ENCODE results near the gene ATP8B1.
"Not testable (repeated sequence)": the region's sequence is repeated elsewhere in the genome, so short reads cannot be mapped to it uniquely, and the experiment has no call there.

ATP8B1 gene

DNA sequence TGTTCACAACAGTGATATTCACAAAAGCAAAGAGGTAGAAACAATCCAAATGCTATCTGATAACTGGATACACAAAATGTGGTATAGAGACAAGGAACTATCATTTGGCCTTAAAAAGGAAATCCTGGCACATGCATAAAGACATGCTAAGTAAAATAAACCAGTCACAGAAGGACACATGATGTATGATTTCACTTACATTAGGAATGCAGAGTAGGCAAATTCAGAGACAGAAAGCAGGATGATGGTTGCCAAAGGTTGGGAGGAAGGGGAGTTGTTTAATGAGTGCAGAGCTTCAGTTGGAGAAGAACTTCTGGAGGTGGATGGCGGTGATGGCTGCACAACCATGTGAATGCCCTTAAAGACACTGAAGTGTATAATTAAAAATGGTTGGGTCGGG is 38.1 kb downstream of the ATP8B1 start:
- no peak for DNase-seq (ENCODE audit: low read depth)

DNA sequence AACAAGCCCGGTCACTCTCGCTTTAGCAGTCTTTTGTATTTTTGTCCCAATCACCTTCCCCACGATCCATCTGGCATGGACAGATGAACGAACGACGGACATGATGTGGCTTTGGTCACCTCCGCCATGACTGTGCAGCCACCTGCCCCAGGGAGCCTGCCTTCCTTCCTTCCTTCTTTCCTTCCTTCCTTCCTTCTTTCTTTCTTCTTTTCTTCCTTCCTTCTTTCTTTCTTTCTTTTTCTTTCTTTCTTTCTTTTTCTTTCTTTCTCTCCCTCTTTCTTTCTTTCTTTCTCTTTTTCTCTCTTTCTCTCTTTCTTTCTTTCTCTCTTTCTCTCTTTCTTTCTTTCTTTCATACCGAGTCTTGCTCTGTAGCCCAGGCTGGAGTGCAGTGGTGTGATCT is 39.0 kb downstream of the ATP8B1 start:
- no peak for DNase-seq (ENCODE audit: low read depth)

DNA sequence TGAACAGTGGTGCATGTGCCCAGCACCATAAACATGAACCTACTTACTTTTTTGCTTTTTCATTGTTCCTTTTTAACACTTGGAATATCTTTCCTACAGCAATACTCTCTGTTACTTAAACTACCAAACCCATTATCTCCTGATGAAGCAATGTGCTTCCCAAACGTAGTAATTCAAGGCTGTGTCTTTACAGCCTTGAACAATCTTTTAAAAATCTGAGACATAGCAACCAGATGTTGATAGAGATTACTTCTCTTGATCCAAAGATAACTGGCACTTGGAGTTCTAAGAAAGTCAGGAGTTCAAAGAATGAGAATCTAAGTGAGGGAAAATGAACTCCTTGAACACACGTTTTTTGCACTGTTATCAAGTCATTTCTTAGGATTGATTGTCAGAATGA is 40.4 kb downstream of the ATP8B1 start:
- peak; percentile 55 for DNase-seq (ENCODE audit: low read depth)

DNA sequence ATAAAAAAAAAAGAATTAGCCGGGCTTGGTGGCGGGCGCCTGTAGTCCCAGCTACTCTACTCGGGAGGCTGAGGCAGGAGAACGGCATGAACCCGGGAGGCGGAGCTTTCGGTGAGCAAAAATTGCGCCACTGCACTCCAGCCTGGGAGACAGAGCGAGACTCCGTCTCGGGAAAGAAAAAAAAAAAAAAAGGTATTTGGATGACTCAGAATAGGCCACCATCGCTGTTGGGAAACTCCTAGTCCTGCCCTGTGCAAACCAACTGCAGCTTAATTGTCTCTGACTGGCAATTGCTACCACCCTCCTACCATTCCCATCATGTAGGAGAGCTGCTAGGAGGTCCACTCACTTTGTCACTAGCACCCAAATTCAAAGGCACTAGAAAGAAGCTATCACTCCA is 43.5 kb downstream of the ATP8B1 start:
- DNase-seq (ENCODE audit: low read depth) = peak; percentile 77

DNA sequence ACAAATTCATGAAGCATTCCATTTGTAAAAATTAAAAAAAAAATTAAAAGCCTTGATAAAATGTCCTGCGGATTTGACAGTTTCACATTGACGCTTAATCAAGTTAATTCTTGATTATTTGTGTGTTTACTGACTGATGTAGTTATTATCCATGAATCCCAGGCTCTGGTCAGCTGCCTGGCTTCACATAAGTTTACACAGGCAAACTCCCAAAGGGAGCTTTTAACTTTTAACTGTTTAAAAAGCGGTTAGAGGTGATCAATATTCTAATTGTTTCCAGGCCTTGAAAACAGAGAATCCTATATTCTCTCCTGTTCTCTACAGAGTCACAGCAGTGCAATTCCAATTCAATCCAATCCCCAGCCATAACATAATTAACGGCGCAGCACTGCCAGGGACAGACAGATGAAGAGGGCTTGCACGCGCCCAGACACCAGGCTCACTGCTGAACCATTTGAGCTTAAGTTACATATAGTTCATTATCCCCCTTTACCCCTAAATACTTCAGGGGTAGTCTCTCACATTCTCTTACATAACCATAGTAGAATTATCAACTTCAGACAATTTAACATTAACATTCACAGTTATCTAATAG is 47.5 kb downstream of the ATP8B1 start:
- DNase-seq (ENCODE audit: low read depth) = no peak

DNA sequence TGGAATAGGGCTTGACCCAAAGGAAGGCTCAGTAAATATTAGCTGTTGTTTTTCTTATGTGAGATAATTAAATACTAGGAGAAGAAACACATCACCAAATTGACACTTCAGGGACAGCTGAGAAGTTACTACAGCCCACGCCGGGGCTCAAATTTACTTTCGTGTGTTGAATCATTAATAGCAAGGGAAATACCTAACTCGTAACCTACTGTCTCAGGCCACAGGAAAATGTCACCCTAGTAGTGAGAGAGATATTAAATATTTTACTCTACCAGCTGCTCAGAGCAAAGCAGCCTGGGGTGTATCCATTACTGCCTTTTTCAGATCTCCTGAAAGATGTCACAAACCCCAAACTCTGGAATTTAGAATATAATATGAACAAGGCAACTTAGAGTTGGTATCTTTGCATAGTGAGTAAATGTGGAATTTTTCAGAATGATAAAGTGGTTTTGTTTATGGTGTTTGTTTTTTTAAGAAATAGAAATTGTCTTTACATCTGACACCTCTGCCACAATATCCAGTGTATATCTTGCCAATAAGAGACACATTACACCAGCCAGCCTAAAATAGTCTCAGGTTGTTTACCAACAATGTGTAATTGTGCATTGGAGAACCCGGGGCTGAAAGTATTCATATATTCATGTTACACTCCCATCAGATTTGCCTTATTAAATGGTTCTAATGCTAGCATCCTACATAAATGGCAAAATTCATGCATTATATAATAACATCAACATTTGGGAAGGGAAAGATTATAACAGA is 48.4 kb downstream of the ATP8B1 start:
- DNase-seq (ENCODE audit: low read depth) = no peak

DNA sequence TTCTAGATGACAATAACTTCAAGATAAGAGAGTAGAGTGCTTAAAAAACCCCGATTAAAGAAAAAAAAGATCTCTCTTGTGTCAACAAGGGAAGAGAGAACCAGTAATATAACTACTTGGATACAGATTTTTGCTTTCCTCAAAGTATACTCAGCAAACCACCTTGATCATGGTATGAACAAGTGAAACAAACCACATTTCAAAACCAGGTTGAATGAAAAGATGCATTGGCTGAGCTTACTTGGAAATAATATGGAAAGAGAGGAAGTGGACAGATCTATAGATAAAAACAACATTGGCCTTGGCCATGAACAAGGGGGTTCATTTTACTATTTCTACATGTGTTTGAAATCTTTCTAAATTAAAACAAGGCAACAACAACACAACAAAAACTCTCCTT is 50.1 kb downstream of the ATP8B1 start:
- DNase-seq (ENCODE audit: low read depth) = no peak

DNA sequence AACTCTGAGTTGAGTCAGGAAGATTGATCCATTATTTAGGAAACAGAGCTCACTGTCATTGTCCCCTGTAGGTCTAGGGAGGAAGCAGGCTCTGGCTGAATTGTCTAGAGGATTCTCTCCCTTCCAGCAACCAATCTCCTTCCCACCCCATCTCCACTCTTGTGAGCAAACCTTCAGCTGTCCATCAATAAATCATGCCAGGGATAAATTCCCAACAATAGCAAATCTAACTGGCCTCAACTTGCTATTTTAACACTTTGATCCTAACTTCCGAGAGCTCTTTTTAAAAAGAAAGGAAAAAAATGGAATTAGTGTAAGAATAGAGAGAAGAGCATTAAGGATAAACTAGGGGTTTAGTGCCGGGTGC is 53.5 kb downstream of the ATP8B1 start:
- no peak for DNase-seq (ENCODE audit: low read depth)

DNA sequence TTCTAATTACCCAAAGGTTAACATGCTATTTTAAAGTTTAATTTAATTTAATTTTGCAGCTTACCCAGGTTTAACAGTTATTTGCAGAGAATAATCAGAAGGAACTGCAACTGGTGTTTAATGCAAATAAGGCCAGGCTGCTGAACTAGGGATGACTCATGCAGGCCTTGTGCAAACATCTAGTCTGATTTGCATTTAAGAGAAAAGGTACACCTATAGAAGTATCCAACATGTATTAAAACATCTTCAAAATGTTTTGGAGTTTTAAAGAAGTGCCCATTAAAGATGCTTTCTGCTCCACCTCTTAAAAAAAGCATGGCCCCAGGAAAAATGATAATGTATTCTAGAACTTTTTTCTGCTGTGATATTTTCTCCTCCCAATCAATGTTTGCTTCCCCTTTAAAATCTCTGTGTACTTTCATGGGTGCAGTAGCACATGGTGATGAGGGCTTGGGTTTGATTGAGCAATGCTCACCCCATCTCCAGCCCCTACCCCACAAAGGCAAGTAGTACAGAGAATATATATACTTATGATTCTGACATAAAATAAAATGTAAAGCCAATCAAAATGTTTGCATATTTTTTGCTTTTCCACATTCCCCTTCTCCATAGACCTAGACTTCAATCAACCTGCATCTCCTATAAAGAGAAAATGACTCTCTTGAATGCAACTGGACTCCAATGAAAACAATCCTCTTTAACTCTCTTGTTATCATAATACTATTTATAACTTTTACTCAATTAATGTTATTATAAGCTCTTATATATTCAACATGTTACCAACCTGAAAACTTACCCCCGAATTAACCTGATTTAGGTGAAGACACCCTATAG is 54.1 kb downstream of the ATP8B1 start:
- peak; percentile 58 for DNase-seq (ENCODE audit: low read depth)

DNA sequence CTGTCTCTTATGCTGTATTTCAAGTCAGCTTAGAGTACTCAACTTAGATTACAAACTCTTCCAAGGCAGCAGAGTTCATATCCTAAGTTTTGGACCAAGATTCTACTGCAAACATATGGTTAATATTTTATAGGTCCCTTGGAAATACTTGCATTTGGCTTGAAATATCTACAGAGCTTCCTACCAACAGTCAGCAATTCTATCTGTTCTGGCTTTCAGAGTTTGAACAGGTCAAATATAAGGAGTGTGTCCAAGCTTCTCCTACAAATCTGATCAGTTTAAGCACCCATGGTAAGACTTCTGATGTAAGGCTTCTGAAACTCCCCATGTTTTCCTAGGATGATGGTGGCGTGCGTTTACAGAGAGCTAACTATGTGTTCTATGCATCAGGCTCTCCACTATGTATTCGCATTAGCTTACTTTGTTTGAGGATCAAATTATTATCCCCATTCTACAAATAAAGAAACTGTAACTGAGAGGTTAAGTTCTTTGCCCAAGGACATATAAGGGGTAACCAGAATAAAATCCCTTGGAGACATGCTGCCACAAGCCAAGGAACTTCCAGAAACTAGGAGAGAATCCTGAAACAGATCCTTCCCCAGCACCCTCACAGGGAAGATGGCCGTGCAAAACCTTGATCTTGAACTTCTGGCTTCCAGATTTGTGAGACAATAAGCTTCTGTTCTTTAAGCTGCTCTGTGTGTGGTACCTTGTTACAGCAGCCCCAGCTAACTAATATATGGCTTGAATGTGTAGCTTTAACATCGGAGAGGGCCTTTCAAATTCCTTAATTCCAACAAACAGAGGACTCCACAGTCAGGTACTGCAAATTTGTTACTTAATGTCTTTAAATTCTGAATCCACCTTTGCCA is 55.1 kb downstream of the ATP8B1 start:
- DNase-seq (ENCODE audit: low read depth) = no peak

DNA sequence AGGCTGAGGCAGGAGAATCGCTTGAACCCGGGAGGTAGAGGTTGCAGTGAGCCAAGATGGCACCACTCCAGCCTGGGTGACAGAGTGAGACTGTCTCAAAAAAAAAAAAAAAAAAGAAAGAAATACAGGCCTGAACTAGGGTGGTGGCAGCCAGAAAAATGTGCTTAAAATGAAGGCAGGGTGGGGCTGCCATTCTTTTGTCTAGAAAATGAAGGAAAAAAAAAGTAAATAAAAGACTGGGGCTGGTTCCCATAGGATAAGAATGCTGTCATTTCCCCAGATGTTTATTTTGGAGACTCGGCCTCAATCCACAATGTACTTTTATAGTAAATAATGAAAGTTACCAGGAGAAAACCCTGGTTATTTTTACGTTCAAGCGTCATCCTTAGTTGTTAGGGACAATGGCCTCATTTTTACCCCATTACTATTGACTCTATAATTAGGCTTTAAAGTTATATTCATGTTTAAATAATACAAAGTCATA is 58.9 kb downstream of the ATP8B1 start:
- DNase-seq (ENCODE audit: low read depth) = no peak

DNA sequence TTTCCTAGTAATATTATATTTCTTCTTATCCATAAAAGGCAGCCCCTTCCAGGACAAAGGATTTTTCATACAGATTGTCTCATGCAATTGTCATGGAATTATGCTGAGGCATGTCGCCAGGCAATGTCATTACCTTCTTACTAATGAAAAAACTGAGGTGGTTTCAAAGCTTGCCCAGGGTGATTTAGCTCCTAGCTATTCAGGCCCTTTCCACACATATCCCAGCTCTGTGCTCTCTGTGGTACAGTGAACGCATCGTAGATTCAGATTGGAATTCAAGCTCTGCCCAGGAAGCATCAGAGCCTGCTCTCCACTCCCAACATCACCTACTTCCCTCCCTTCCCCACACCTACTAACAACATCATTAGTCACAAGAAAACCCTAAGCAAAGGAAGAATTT is 60.1 kb downstream of the ATP8B1 start:
- DNase-seq (ENCODE audit: low read depth) = peak; percentile 59

DNA sequence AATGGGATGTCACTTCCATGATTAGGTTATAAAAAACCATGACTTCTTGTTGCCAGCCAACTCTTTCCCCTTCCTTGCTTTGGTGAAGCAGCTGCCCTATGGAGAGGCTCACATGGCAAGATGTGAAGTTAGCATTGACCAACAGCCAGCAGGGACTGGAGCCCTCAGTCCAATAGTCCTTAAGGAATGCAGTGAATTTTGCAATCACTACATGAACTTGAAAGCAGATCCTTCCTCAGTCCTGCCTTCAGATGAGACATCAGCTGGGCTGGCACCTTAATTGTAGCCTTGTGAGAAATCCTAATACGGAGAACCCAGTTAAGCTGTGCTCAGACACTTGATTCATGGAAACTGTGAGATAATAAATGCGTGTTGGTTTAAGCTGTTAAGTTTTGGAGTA is 61.8 kb downstream of the ATP8B1 start:
- no peak for DNase-seq (ENCODE audit: low read depth)

DNA sequence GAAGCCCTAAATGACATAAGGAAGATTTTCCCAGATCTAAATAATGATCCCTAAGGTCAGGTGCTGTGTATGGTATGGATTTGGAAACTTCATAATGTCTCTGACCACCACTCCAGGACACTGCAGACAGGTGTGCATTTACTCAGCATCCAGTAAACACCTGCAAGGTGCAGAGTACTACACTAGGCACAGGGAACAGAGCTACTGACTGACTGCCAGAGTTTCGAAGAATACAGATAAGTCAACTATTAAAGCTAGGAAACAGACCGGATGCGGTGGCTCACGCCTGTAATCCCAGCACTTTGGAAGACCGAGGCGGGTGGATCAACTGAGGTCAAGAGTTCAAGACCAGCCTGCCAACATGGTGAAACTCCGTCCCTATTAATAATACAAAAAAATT is 65.0 kb downstream of the ATP8B1 start:
- DNase-seq (ENCODE audit: low read depth) = peak; percentile 73

DNA sequence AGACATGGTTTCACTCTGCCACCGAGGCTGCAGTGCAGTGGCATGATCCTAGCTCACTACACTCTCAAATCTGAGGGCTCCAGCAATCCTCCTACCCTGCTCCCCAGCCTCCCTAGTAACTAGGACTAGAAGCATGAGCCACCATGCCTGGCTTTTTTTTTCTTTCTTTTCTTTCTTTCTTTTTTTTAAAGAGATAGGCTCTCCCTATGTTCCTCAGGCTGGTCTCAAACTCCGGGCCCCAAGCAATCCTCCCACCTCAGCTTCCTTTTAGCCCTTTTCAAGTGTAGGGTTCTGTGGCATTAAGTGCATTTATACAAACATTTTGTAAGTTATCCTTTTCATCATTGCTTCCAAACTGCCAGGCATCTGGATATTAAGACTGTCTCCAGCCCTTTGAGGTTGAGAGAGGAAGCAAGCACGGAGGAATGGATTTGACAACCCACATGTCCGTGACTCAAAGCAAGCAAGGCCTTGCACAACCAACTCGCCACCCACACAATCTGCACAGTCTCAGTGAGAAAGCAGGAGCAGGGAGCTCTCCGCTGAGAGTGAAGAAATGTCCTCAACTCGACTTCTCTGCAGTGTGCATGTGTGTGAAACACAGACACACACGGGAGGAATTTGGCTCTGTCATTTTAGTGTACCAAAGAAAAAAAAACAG is 65.6 kb downstream of the ATP8B1 start:
- DNase-seq (ENCODE audit: low read depth) = peak; percentile 100

DNA sequence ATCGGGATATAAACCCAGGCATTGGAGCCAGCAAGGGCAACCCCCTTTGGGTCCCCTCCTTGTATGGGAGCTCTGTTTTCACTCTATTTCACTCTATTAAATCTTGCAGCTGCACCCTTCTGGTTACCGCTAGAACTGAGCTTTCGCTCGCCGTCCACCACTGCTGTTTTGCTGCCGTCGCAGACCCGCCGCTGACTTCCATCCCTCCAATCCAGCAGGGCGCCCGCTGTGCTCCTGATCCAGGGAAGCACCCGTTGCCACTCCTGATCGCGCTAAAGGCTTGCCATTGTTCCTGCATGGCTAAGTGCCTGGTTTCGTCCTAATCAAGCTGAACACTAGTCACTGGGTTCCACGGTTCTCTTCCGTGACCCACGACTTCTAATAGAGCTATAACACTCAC is 68.1 kb downstream of the ATP8B1 start:
- not testable (repeated sequence) for DNase-seq (ENCODE audit: low read depth)

DNA sequence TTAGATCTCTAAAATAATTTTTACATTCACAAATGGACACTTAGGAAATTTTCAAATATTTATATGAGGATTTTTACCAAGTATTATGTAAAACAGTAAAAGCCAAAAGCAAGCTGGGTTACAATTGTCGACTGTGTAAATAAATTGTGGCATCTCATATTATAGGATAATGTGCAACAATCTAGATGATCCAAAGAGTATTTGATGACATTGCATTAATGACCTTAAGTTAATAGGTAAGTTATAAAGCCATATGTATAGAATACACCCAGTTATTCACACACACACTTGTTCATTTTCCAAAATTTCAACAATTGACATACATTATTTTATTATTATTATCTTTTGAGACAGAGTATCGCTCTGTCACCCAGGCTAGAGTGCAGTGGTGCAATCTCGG is 69.3 kb downstream of the ATP8B1 start:
- no peak for DNase-seq (ENCODE audit: low read depth)

DNA sequence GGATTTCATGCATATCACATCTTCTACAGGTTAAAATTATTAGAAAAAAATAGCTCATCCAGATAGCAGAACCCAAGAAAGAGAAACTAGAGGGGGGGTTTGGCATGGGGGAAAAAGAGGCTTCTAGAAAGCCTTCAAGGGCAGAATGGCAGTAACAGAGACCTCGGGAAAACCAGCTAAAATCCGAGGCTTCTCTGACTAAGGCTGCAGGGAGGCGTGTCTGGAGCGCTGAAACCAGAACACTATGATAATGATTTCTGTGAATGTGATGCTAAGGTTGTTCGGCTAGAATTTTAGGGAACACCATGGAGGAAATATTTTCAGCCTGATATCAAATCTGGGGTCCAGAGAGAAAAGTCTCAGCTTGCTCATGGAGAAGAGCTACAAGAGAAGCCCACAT is 73.0 kb downstream of the ATP8B1 start:
- DNase-seq (ENCODE audit: low read depth) = no peak

DNA sequence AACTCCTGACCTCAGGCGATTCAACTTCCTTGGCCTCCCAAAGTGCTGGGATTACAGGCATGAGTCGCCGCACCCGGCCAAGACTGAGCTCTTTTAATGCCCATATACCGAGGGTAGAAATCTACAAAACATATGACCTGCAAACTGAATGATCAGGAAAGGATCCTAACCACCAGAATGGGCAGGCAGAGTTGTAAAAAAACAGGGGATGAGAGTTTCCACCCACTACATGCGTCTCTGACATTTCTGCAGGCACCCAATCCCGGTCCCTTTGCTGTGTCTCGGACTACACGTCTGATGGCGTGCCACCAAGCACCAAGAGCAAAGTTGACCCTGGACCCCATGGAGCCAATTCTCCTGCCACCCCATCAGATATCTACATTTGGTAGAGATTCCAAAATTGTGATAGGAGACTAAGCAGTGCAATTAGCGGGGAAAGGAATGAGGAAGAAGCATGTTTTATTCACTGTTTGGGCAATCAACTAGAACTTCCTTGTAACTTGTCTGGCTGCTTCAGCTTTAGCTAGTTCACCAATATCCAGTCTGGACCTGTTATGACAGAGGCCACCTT is 74.1 kb downstream of the ATP8B1 start:
- no peak for DNase-seq (ENCODE audit: low read depth)

DNA sequence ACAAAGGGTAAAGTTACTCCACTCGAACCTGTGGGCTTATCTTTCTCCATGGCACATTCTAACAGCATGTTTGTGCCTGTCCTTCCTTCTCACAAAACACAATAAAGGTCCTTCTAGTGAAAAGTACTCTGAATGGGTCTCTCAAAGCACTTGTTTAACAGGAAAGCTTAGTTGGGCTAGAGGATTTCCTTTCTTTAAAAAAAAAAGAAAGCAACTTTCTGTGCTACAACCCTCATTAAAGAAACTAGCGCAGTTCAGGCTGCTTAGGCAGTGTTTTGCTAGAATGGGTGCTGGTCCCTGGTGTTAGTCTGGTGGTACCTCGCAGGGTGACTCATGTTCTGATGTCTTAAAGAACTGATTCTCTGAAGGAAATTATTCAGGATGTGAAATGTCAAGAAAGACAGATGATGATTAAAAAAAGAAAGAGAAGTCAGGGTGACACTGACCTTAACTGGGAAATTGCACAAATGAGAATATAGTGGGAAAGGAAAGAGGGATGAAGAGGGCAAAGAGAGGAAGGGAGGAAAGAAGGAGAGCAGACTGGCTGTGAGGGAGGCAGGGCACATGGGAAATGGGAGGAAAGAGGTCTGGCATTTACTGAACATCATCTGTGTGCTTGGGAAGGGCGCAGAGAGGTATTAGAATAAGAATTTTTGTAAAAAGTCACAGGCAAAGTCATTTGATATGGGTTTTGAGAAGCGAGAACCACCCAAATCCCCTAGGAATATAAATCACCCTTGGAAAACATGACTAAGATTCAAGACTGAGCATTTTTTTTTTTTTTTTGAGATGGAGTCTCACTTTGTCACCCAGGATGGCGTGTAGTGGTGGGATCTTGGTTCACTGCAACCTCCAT is 74.9 kb downstream of the ATP8B1 start:
- peak; percentile 37 for DNase-seq (ENCODE audit: low read depth)
